ENCODE data around the gene FCER1G. TPM values are rescaled to one million over a fixed set of nuclear protein-coding genes. Genes with fewer than 3 reads are reported as not detected.
A peak's percentile ranks its signal among the peaks of the same experiment; 100 is the strongest.

FCER1G gene
- total and polyA plus RNA-seq, 2 donors (not counting 3 experiments of a cell fraction or from before 2014, with no cell fraction given): 1.1 to 1.6 TPM

DNA sequence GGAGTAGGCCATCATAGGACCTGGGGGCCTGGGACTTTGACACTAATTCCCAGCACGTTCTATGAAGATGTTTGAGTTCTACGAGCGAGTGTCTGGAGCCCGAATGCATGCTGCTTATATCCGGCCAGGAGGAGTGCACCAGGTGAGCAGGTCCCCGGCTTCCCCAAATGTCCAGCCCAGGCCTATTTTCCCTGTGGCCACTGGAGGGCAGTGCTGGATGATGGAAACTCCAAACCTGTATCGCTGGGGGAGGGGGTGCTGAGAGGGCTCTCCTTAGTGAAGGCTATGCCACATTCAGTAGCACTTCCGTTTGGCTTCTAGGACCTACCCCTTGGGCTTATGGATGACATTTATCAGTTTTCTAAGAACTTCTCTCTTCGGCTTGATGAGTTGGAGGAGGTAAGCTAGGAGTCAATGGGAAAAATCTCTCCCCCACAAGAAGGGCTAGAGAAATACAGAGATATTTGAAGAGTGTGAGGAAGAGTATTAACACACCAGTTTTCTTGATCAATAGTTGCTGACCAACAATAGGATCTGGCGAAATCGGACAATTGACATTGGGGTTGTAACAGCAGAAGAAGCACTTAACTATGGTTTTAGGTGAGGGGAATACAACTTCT, 5.2 kb upstream of the FCER1G start:
- DNase-seq (ENCODE audit: low read depth, low spot score): peak; percentile 62
- dilution Hi-C loops (cut with MboI; ENCODE audit: extremely low pct_ligation_motif_present, low sequenced_read_pairs): no loop called here

GRCh38 chr1:161214369-161214768, 726 bp upstream of the FCER1G start:
- H3K27ac ChIP-seq (ENCODE audit: insufficient read depth, low read depth, low read length): no peak overlapping the region
- no peak overlapping the region for H3K4me3 ChIP-seq (replicated peaks in 1 of 3; ENCODE audit: insufficient read depth in 1 of 3, low read depth in 1 of 3, low read length in 3 of 3)
- TF ChIP-seq POLR2AphosphoS5 (IDR thresholded peaks at IDR 0.05; ENCODE audit: insufficient read depth, low read depth, low read length) (no peak), MYC (IDR thresholded peaks at IDR 0.05; ENCODE audit: low read depth, low read length) (no peak), JUN (IDR thresholded peaks at IDR 0.05; ENCODE audit: borderline replicate concordance, insufficient read depth, insufficient read length, low read depth) (no peak), MAX (IDR thresholded peaks at IDR 0.05; ENCODE audit: insufficient read depth, insufficient read length) (no peak), POLR2A (IDR thresholded peaks at IDR 0.05; ENCODE audit: low read depth, low read length) (no peak), FOS (IDR thresholded peaks at IDR 0.05; ENCODE audit: borderline replicate concordance, insufficient read depth, low read length) (no peak)
- H3K4me1 ChIP-seq (ENCODE audit: control insufficient read depth, extremely low read depth, insufficient read depth, low read length): peaks cover 11% of the 10 kb centered on the region
- DNase-seq (ENCODE audit: low read depth, low spot score) (no peak), FAIRE-seq (no peak)
- CTCF ChIA-PET: no interaction called here
- no peaks in the 10 kb centered on the region for H3K9me3 ChIP-seq (replicated peaks; ENCODE audit: control insufficient read depth, insufficient read depth, low read length)
- BruUV-seq (replicated peaks): no TSS peak
- H3K4me2 ChIP-seq (ENCODE audit: insufficient read depth, low read length): no peak overlapping the region
- no peak overlapping the region for H2AFZ ChIP-seq (ENCODE audit: low read depth, low read length)
- intact Hi-C loops (cut with micrococcal nuclease) (no loop called here), dilution Hi-C loops (cut with MboI; ENCODE audit: extremely low pct_ligation_motif_present, low sequenced_read_pairs) (no loop called here)
- H4K20me1 ChIP-seq (replicated peaks; ENCODE audit: control insufficient read depth, extremely low read depth, insufficient read depth, low read length): no peaks in the 10 kb centered on the region
- H3K9me1 ChIP-seq (replicated peaks; ENCODE audit: control insufficient read depth, extremely low read depth, insufficient read depth, low read length): no peaks in the 10 kb centered on the region
- POLR2A ChIA-PET: no interaction called here
- H3K9ac ChIP-seq (replicated peaks; ENCODE audit: extremely low read depth, insufficient read depth, low read length): no peak overlapping the region
- H3K36me3 ChIP-seq (ENCODE audit: control insufficient read depth in 2 of 2, extremely low read depth in 1 of 2, insufficient read depth in 2 of 2, low read length in 2 of 2): peaks cover 30 to 37% of the 10 kb centered on the region in 2 experiments
- H3K79me2 ChIP-seq (ENCODE audit: control insufficient read depth, insufficient read depth, low read length): peaks cover 4% of the 10 kb centered on the region
- no peaks in the 10 kb centered on the region for H3K27me3 ChIP-seq (ENCODE audit: control insufficient read depth in 2 of 2, insufficient read depth in 2 of 2, low read length in 2 of 2)

More for the DNA sequence above, 5.2 kb upstream of the FCER1G start:
- no peak overlapping the region for H2AFZ ChIP-seq (ENCODE audit: low read depth, low read length)
- no peaks in the 10 kb centered on the region for H3K9me3 ChIP-seq (replicated peaks; ENCODE audit: control insufficient read depth, insufficient read depth, low read length)
- no peaks in the 10 kb centered on the region for H3K27me3 ChIP-seq (ENCODE audit: control insufficient read depth in 2 of 2, insufficient read depth in 2 of 2, low read length in 2 of 2)
- no peak overlapping the region for H3K27ac ChIP-seq (ENCODE audit: insufficient read depth, low read depth, low read length)
- CTCF ChIA-PET: interaction anchor here (1.0 to 4.8 kb wide), 11 partner anchors 8 to 172 kb away, joined by 4 to 55 read pairs (median 9); partner anchors contain the start of genes ADAMTS4, APOA2 and TOMM40L
- H3K9me1 ChIP-seq (replicated peaks; ENCODE audit: control insufficient read depth, extremely low read depth, insufficient read depth, low read length): no peaks in the 10 kb centered on the region
- POLR2A ChIA-PET: no interaction called here
- H3K4me1 ChIP-seq (ENCODE audit: control insufficient read depth, extremely low read depth, insufficient read depth, low read length): peaks cover 10% of the 10 kb centered on the region
- H4K20me1 ChIP-seq (replicated peaks; ENCODE audit: control insufficient read depth, extremely low read depth, insufficient read depth, low read length): no peaks in the 10 kb centered on the region
- H3K4me2 ChIP-seq (ENCODE audit: insufficient read depth, low read length): no peak overlapping the region
- TF ChIP-seq, protein P1, sequence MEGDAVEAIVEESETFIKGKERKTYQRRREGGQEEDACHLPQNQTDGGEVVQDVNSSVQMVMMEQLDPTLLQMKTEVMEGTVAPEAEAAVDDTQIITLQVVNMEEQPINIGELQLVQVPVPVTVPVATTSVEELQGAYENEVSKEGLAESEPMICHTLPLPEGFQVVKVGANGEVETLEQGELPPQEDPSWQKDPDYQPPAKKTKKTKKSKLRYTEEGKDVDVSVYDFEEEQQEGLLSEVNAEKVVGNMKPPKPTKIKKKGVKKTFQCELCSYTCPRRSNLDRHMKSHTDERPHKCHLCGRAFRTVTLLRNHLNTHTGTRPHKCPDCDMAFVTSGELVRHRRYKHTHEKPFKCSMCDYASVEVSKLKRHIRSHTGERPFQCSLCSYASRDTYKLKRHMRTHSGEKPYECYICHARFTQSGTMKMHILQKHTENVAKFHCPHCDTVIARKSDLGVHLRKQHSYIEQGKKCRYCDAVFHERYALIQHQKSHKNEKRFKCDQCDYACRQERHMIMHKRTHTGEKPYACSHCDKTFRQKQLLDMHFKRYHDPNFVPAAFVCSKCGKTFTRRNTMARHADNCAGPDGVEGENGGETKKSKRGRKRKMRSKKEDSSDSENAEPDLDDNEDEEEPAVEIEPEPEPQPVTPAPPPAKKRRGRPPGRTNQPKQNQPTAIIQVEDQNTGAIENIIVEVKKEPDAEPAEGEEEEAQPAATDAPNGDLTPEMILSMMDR (IDR thresholded peaks at IDR 0.05; ENCODE audit: extremely low read depth in 1 of 2, insufficient read depth in 1 of 2, low read depth in 1 of 2, low read length in 2 of 2): peak; percentile 89 to 91
- no peak for TF ChIP-seq JUN (IDR thresholded peaks at IDR 0.05; ENCODE audit: borderline replicate concordance, insufficient read depth, insufficient read length, low read depth)
- peaks cover 14% of the 10 kb centered on the region for H3K79me2 ChIP-seq (ENCODE audit: control insufficient read depth, insufficient read depth, low read length)
- no TSS peak for BruUV-seq (replicated peaks)
- peak; percentile 85 for FAIRE-seq
- H3K36me3 ChIP-seq (ENCODE audit: control insufficient read depth in 2 of 2, extremely low read depth in 1 of 2, insufficient read depth in 2 of 2, low read length in 2 of 2): peaks cover 36 to 47% of the 10 kb centered on the region in 2 experiments
- intact Hi-C loops (cut with micrococcal nuclease): loop anchor here (1.0 kb wide), 3 partner anchors 15 to 172 kb away; no protein-coding TSS in a partner anchor
- no peak overlapping the region for H3K4me3 ChIP-seq (replicated peaks in 1 of 3; ENCODE audit: insufficient read depth in 1 of 3, low read depth in 1 of 3, low read length in 3 of 3)
- no peak overlapping the region for H3K9ac ChIP-seq (replicated peaks; ENCODE audit: extremely low read depth, insufficient read depth, low read length)

Data from endothelial cell of umbilical vein (primary cell).